ENCODE measurements around the gene ZNF789.

The ZNF789 gene

GRCh38 chr7:99514050-99514449, 41.4 kb downstream of the ZNF789 start:
- DNase-seq, result no peak

- no peak for DNase-seq
These were observed 48.7 kb downstream of the ZNF789 start for GRCh38 chr7:99521399-99521798.

GRCh38 chr7:99525713-99526440, 53.2 kb downstream of the ZNF789 start:
- DNase-seq, result no peak

GRCh38 chr7:99531354-99531765, 58.7 kb downstream of the ZNF789 start:
- no peak for DNase-seq

- no peak for DNase-seq
These were observed 63.0 kb downstream of the ZNF789 start for GRCh38 chr7:99535667-99536066.
